ENCODE data around the gene KIF5B. TPM values are rescaled to one million over a fixed set of nuclear protein-coding genes. Genes with fewer than 3 reads are reported as not detected.

Gene KIF5B
- polyA plus RNA-seq, 1 experiment, result 84.0 TPM

- Histone ChIP-seq H3K9me3 (ENCODE audit: control insufficient read depth, insufficient read depth, low read length) (no peaks in the 10 kb centered on the region), H3K27ac (ENCODE audit: low read depth, low read length) (no peak overlapping the region), H3K4me3 (ENCODE audit: low read depth, low read length) (no peak overlapping the region), H3K27me3 (ENCODE audit: control insufficient read depth, insufficient read depth, low read length) (no peaks in the 10 kb centered on the region)
- no peak for TF ChIP-seq CTCF (IDR thresholded peaks at IDR 0.05; ENCODE audit: low read depth, low read length)
- no peak for DNase-seq (ENCODE audit: low read depth, low spot score)
- ChIA-PET POLR2A (no interaction called here), CTCF (interaction anchor here (1.1 kb wide), 1 partner anchor 167 kb away, joined by 3 read pairs; no protein-coding TSS in a partner anchor)
Observed at GRCh38 chr10:32028710-32029109, 27.5 kb downstream of the KIF5B start.

- CTCF ChIA-PET, result no interaction called here
- no peaks in the 10 kb centered on the region for H3K27me3 ChIP-seq (ENCODE audit: control insufficient read depth, insufficient read depth, low read length)
- POLR2A ChIA-PET, result interaction anchor here (0.5 kb wide), 1 partner anchor 96 kb away, joined by 3 read pairs; no protein-coding TSS in a partner anchor
- no peak for TF ChIP-seq CTCF (IDR thresholded peaks at IDR 0.05; ENCODE audit: low read depth, low read length)
- H3K4me3 ChIP-seq (ENCODE audit: low read depth, low read length), result no peak overlapping the region
- no peaks in the 10 kb centered on the region for H3K9me3 ChIP-seq (ENCODE audit: control insufficient read depth, insufficient read depth, low read length)
- DNase-seq (ENCODE audit: low read depth, low spot score), result no peak
- no peak overlapping the region for H3K27ac ChIP-seq (ENCODE audit: low read depth, low read length)
Observed at GRCh38 chr10:32023264-32023663, 33.0 kb downstream of the KIF5B start.

- ChIA-PET CTCF (interaction anchor here (2.6 kb wide), 1 partner anchor 155 kb away, joined by 11 read pairs; no protein-coding TSS in a partner anchor), POLR2A (no interaction called here)
- Histone ChIP-seq H3K9me3 (ENCODE audit: control insufficient read depth, insufficient read depth, low read length) (no peaks in the 10 kb centered on the region), H3K4me3 (ENCODE audit: low read depth, low read length) (no peak overlapping the region), H3K27ac (ENCODE audit: low read depth, low read length) (no peak overlapping the region), H3K27me3 (ENCODE audit: control insufficient read depth, insufficient read depth, low read length) (no peaks in the 10 kb centered on the region)
- no peak for TF ChIP-seq CTCF (IDR thresholded peaks at IDR 0.05; ENCODE audit: low read depth, low read length)
- DNase-seq (ENCODE audit: low read depth, low spot score), result no peak
Observed at GRCh38 chr10:32017044-32017443, 39.2 kb downstream of the KIF5B start.

- Histone ChIP-seq H3K27ac (ENCODE audit: low read depth, low read length) (no peak overlapping the region), H3K27me3 (ENCODE audit: control insufficient read depth, insufficient read depth, low read length) (no peaks in the 10 kb centered on the region), H3K9me3 (ENCODE audit: control insufficient read depth, insufficient read depth, low read length) (no peaks in the 10 kb centered on the region), H3K4me3 (ENCODE audit: low read depth, low read length) (no peak overlapping the region)
- CTCF ChIA-PET, result interaction anchor here (1.1 kb wide), 1 partner anchor 42 kb away, joined by 4 read pairs; no protein-coding TSS in a partner anchor
- TF ChIP-seq CTCF (IDR thresholded peaks at IDR 0.05; ENCODE audit: low read depth, low read length), result no peak
- no peak for DNase-seq (ENCODE audit: low read depth, low spot score)
- POLR2A ChIA-PET, result interaction anchor here (1.0 kb wide), 1 partner anchor 31 kb away, joined by 3 read pairs; no protein-coding TSS in a partner anchor
Observed at GRCh38 chr10:32015386-32015785, 40.8 kb downstream of the KIF5B start.

- no peak overlapping the region for H3K4me3 ChIP-seq (ENCODE audit: low read depth, low read length)
- TF ChIP-seq CTCF (IDR thresholded peaks at IDR 0.05; ENCODE audit: low read depth, low read length), result no peak
- ChIA-PET POLR2A (interaction anchor here (0.7 kb wide), 1 partner anchor 257 kb away, joined by 9 read pairs; no protein-coding TSS in a partner anchor), CTCF (interaction anchor here (4.0 kb wide), 1 partner anchor 145 kb away, joined by 37 read pairs; no protein-coding TSS in a partner anchor)
- DNase-seq (ENCODE audit: low read depth, low spot score), result no peak
- H3K9me3 ChIP-seq (ENCODE audit: control insufficient read depth, insufficient read depth, low read length), result no peaks in the 10 kb centered on the region
- no peak overlapping the region for H3K27ac ChIP-seq (ENCODE audit: low read depth, low read length)
- H3K27me3 ChIP-seq (ENCODE audit: control insufficient read depth, insufficient read depth, low read length), result no peaks in the 10 kb centered on the region
Observed at GRCh38 chr10:32007026-32007425, 49.2 kb downstream of the KIF5B start.
